Anterior cingulate cortex (tissue), 58 donors: ENCODE measurements around the gene INPP5A.
"Not testable (repeated sequence)": the region's sequence is repeated elsewhere in the genome, so short reads cannot be mapped to it uniquely, and the experiment has no call there.

Experiments used
- DNase-seq, 58 donors: peaks; one replicate each; lab custom pipeline; 2025; lab: John Stamatoyannopoulos, UW

INPP5A gene

GRCh38 chr10:132813001-132813401 lies 275.4 kb downstream of the INPP5A start:
- DNase-seq = no peak

- no peak for DNase-seq
These were observed 276.2 kb downstream of the INPP5A start for GRCh38 chr10:132813560-132814468.

- DNase-seq = no peak
These were observed 276.9 kb downstream of the INPP5A start for GRCh38 chr10:132814469-132814856.

GRCh38 chr10:132815168-132815857 lies 277.7 kb downstream of the INPP5A start:
- DNase-seq = no peak

GRCh38 chr10:132816718-132817117 lies 279.1 kb downstream of the INPP5A start:
- DNase-seq = no peak

GRCh38 chr10:132817701-132818211 lies 280.2 kb downstream of the INPP5A start:
- DNase-seq = no peak

GRCh38 chr10:132820056-132820455 lies 282.5 kb downstream of the INPP5A start:
- DNase-seq = no peak

- DNase-seq = not testable (repeated sequence)
These were observed 288.4 kb downstream of the INPP5A start for GRCh38 chr10:132825783-132826523.

- no peak for DNase-seq
These were observed 289.2 kb downstream of the INPP5A start for GRCh38 chr10:132826524-132827422.

- DNase-seq = no peak
These were observed 289.8 kb downstream of the INPP5A start for GRCh38 chr10:132827423-132827789.

GRCh38 chr10:132827861-132828539 lies 290.4 kb downstream of the INPP5A start:
- no peak for DNase-seq

- no peak for DNase-seq
These were observed 291.1 kb downstream of the INPP5A start for GRCh38 chr10:132828681-132829080.

- DNase-seq = no peak
These were observed 291.8 kb downstream of the INPP5A start for GRCh38 chr10:132829403-132829802.

GRCh38 chr10:132832186-132832969 lies 294.8 kb downstream of the INPP5A start:
- DNase-seq = no peak
